Astrocyte (in vitro differentiated cells and primary cell): ENCODE data around the gene IGLON5.

Experiments used
- CTCF ChIP-seq: IDR thresholded peaks from 2 replicates; pipeline ENCODE4 v1.5.1; 2011; ENCODE audit warnings: low read depth, mild to moderate bottlenecking, inconsistent platforms, low read length, moderate library complexity; ENCODE audit not compliant: insufficient read depth
- EZH2 ChIP-seq: IDR thresholded peaks from 2 replicates; pipeline ENCODE4 v1.6.1; 2012; ENCODE audit warnings: mild to moderate bottlenecking, low read length, inconsistent platforms; ENCODE audit not compliant: insufficient read depth

- no peak for TF ChIP-seq CTCF
- TF ChIP-seq EZH2: no peak
Observed at GRCh38 chr19:51375504-51376221, 64.2 kb downstream of the IGLON5 start.
